Hematopoietic multipotent progenitor cell treated with erythropoietin and hydrocortisone succinate and interleukin-3 and kit ligand, for 4 days (in vitro differentiated cells): ENCODE data around the gene EID2.

Source experiments
- DNase-seq: peaks from one replicate; pipeline ENCODE4 v3.0.0-alpha.2; 2015

Gene EID2

DNA sequence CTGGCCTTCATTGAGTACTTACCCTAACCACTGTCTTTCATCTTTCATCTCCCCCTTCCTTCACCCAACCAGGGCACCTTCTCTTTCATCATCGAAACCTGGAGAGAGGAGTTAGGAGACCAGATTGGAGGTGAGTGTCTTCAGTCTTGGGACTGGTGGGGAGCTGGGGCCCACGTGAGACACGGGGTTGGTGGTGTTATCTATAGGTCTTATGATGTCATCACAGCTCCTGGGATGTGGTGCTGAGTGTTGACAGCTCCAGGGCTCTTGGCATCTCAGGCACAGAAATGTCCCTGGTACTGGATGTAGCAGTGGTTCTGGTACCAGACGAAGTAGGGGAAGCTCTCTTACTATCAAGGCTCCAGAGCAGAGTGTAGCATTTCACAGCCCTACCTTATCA, 39.4 kb downstream of the EID2 start:
- no peak for DNase-seq

DNA sequence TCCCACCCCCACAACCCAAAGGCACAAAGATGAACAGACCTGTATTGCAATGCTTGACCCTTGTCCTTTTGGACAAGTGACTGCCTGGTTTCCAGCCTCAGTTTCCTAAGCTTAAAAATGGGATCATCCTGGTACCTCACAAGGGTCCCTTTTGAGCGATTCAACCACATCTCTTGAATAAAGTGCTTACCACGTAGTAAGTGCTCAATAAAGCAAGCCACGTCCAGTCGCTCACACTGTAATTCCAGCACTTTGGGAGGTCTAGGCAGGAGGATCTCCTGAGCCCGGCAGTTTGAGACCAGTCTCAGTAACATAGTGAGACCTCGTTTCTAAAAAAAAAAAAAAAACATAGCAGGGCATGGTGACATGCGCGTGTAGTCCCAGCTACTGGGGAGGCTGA, 40.0 kb downstream of the EID2 start:
- DNase-seq, result no peak

- DNase-seq, result peak; percentile 38
Measured at GRCh38 chr19:39498798-39499642, 40.9 kb downstream of the EID2 start, which contains the start of gene DLL3. Gene DLL3 (plus strand): TSS chr19:39498947. CDS start chr19:39498975, 28 bp downstream.

DNA sequence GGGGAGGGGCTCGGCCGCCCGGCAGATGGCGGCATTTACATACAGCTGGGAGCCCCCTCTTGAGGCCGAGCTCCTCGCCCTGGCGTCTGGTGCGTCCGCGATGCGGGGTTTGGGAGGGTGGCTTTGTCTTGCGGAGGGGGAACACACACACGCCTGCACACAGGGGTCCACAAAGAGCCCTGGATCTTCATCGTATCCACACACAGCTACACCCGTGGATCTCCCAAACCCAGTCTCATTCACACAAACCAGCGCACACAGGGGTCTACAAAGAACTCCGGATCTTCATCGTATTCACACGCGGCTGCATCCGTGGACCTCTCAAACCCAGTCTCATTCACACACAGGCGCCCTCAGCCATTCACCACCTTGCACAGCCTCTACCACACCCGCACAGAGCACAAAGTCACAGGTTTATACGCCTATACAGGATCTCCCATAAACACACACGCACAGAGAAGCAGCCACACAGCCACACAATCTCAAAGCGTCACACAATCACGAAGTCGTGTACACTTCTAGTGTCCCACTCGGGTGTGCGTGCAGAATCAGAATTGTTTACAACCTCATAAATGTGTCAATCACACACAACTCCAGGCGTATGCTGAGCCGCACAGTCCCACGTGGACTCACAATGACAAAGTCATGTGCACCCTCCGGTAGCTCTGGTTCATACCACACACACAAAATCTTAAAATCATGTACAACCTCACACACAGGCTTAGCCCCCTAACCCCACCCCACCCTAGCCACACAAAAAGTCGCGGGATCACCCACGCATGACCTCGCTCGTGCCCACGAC, 41.8 kb downstream of the EID2 start:
- DNase-seq, result peak; percentile 71

- no peak for DNase-seq
Measured at GRCh38 chr19:39497701-39497995, 42.3 kb downstream of the EID2 start.

GRCh38 chr19:39496063-39496462, 43.9 kb downstream of the EID2 start:
- DNase-seq, result no peak

DNA sequence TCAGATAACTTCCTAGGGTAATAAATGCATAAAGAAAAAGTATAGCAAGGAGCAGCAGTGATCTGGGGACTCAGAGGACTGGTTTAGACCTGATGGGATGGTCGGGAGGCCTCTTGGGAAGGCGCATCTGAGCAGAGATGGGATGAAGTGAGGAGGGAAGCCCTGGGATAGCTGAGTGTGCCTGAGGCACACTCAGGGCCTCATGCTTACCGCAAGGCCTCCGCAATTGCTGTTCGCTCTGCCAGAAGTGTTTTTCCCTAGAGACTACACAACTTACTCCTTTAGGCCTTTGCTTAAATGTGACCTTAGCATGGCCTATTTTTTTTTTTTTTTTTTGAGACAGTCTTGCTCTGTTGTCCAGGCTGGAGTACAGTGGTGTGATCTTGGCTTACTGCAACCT, 45.3 kb downstream of the EID2 start:
- DNase-seq, result no peak

- DNase-seq, result no peak
Measured at GRCh38 chr19:39492788-39493187, 47.2 kb downstream of the EID2 start.

- no peak for DNase-seq
Measured at GRCh38 chr19:39492225-39492624, 47.7 kb downstream of the EID2 start.

DNA sequence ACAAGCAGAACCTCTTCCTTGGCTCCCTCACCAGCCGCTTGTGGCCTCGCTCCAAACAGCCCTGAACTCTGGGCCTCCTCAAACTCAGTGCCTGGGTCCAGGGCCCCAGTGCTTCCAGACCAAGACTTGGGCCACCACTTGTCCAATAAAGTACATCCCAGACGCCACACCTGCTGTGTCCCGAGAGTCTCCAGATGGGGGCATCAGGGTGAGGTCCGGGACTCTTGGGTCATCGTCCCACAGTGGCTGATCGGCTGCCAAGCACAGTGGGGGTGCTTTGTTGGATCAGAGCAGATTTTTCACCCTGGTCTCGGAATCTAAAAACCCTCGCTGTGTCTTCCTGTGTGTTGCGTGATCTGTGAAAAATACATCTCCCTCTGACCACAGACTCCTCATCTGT, 50.2 kb downstream of the EID2 start:
- no peak for DNase-seq
